Peyer's patch (tissue), 4 donors: ENCODE results near the gene ADM. TPM values are rescaled to one million over a fixed set of nuclear protein-coding genes. Genes with fewer than 3 reads are reported as not detected.
"Not testable (repeated sequence)": the region's sequence is repeated elsewhere in the genome, so short reads cannot be mapped to it uniquely, and the experiment has no call there.

ENCODE experiments used
- DNase-seq, 3 donors: peaks; one replicate each; pipeline ENCODE4 v3.0.0-alpha.2; 2017 to 2019
- H3K27ac ChIP-seq, 4 donors: fragments of 200-600 bp; sonication (generic); one replicate each; pipeline ENCODE4 v1.5.1; 2016 to 2019
- H3K27me3 ChIP-seq, 2 donors: fragments of 200-600 bp; sonication (generic); one replicate each; pipeline ENCODE4 v1.5.1; 2019
- H3K36me3 ChIP-seq, 3 donors: fragments of 200-600 bp; sonication (generic); one replicate each; pipeline ENCODE4 v1.5.1; 2016 to 2019
- H3K4me1 ChIP-seq, 4 donors: fragments of 200-600 bp; sonication (generic); one replicate each; pipeline ENCODE4 v1.5.1; 2016 to 2019
- H3K4me3 ChIP-seq, 4 donors: fragments of 200-600 bp; sonication (generic); 1 replicate in 3 of 4; 2 replicates in 1 of 4; pipeline ENCODE4 v1.5.1; 2016 to 2019; ENCODE audit warnings: mild to moderate bottlenecking in 1 of 4
- H3K9me3 ChIP-seq, 4 donors: fragments of 200-600 bp; sonication (generic); one replicate each; pipeline ENCODE4 v1.5.1; 2016 to 2019; ENCODE audit warnings: mild to moderate bottlenecking in 1 of 4
- CTCF ChIP-seq, 6 experiments: fragments of 450-650 bp in 4 of 6; fragments of 200-600 bp in 2 of 6; sonication (generic) in 1 of 6; IDR thresholded peaks; one replicate each; pipeline ENCODE4 v1.5.1; 2017 to 2019; ENCODE audit warnings: antibody characterized with exemption in 6 of 6, mild to moderate bottlenecking in 3 of 6, moderate library complexity in 1 of 6
- POLR2A ChIP-seq, 2 donors: fragments of 450-650 bp; IDR thresholded peaks; one replicate each; pipeline ENCODE4 v1.5.1; 2017; ENCODE audit warnings: antibody characterized with exemption in 2 of 2, mild to moderate bottlenecking in 2 of 2, moderate library complexity in 2 of 2
- total RNA-seq, 4 donors: library from RNA; depleted of rRNA; stranded (reverse); fragments of >200 nt; gene quantifications; one replicate each; pipeline ENCODE4 v1.1.0, GENCODE V29; 2016

ADM gene
- total RNA-seq = 100 to 1,000 TPM in 2 of 4 donors, 10 to 100 TPM in 2; 75.5 to 323 (median 106) TPM

GRCh38 chr11:10304495-10305261 lies at the start of gene ADM:
TSS of gene ADM (plus strand) at chr11:10305073. CDS start at chr11:10305701, 628 bp downstream.
- TF ChIP-seq CTCF (IDR thresholded peaks at IDR 0.05) = peak; percentile 7 to 59 (median 48)
- TF ChIP-seq POLR2A (IDR thresholded peaks at IDR 0.05) = peak; percentile 97
- peak; percentile 69 to 93 (median 89) for DNase-seq
- Histone ChIP-seq H3K27ac (peak within 1 kb of the TSS; percentile 75 to 94 (median 85)), H3K27me3 (no peaks in the 10 kb centered on the region), H3K36me3 (no peaks in the 10 kb centered on the region), H3K4me1 (peaks cover 0 to 48% (median 30%) of the 10 kb centered on the region in 4 donors), H3K9me3 (no peaks in the 10 kb centered on the region), H3K4me3 (peak within 1 kb of the TSS; percentile 61 to 69 (median 66))

GRCh38 chr11:10255388-10256125 lies 49.3 kb upstream of the ADM start:
- Histone ChIP-seq H3K9me3 (no peaks in the 10 kb centered on the region), H3K4me3 (no peak overlapping the region), H3K27me3 (no peaks in the 10 kb centered on the region), H3K4me1 (peaks cover 0 to 4% (median 0%) of the 10 kb centered on the region in 4 donors), H3K36me3 (no peaks in the 10 kb centered on the region), H3K27ac (no peak overlapping the region)
- DNase-seq = no peak
- TF ChIP-seq CTCF (IDR thresholded peaks at IDR 0.05) = no peak
- no peak for TF ChIP-seq POLR2A (IDR thresholded peaks at IDR 0.05)

GRCh38 chr11:10257478-10257877 lies 47.4 kb upstream of the ADM start:
- H3K36me3 ChIP-seq = no peaks in the 10 kb centered on the region
- DNase-seq = no peak
- H3K4me1 ChIP-seq = peaks cover 0 to 4% (median 0%) of the 10 kb centered on the region in 4 donors
- no peaks in the 10 kb centered on the region for H3K9me3 ChIP-seq
- TF ChIP-seq POLR2A (IDR thresholded peaks at IDR 0.05) (no peak), CTCF (IDR thresholded peaks at IDR 0.05) (no peak)
- no peaks in the 10 kb centered on the region for H3K27me3 ChIP-seq
- no peak overlapping the region for H3K4me3 ChIP-seq
- no peak overlapping the region for H3K27ac ChIP-seq

GRCh38 chr11:10261821-10262220 lies 43.1 kb upstream of the ADM start:
- no peaks in the 10 kb centered on the region for H3K27me3 ChIP-seq
- H3K4me1 ChIP-seq = no peaks in the 10 kb centered on the region
- H3K9me3 ChIP-seq = no peaks in the 10 kb centered on the region
- H3K4me3 ChIP-seq = no peak overlapping the region
- TF ChIP-seq CTCF (IDR thresholded peaks at IDR 0.05) = no peak
- no peak for TF ChIP-seq POLR2A (IDR thresholded peaks at IDR 0.05)
- DNase-seq = no peak
- no peaks in the 10 kb centered on the region for H3K36me3 ChIP-seq
- no peak overlapping the region for H3K27ac ChIP-seq

GRCh38 chr11:10263929-10264328 lies 40.9 kb upstream of the ADM start:
- no peak for DNase-seq
- Histone ChIP-seq H3K27me3 (no peaks in the 10 kb centered on the region), H3K4me1 (no peaks in the 10 kb centered on the region), H3K27ac (no peak overlapping the region), H3K4me3 (no peak overlapping the region), H3K9me3 (no peaks in the 10 kb centered on the region), H3K36me3 (no peaks in the 10 kb centered on the region)
- TF ChIP-seq POLR2A (IDR thresholded peaks at IDR 0.05) (no peak), CTCF (IDR thresholded peaks at IDR 0.05) (no peak)

GRCh38 chr11:10264716-10265115 lies 40.2 kb upstream of the ADM start:
- H3K9me3 ChIP-seq, H3K4me1 ChIP-seq, H3K27me3 ChIP-seq, DNase-seq, H3K36me3 ChIP-seq, H3K27ac ChIP-seq, H3K4me3 ChIP-seq: not testable (repeated sequence)
